ENCODE results near the gene CES4A. TPM values are rescaled to one million over a fixed set of nuclear protein-coding genes. Genes with fewer than 3 reads are reported as not detected.

CES4A gene
- total RNA-seq, 4 donors from 2014 or later: 10.9 to 15.7 (median 12.8) TPM

DNA sequence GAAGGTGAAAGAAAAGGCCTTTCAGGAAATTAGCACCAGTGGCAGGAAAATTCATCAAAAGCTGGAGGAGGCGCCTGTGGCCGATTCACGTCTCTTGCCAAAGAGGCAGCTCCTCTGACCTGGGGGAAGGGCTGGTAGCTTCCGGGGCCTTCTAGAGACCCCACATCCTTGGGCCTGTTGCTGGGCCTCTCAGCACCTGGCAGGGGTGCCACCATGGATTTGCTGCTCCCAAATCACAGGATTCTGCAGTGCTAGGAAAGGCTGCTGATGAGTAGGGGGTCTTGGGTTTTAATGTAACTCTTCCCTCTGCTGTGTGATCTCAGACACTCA lies 29.0 kb downstream of the CES4A start:
- Histone ChIP-seq H3K9me3 (no peaks in the 10 kb centered on the region), H3K4me3 (replicated peaks in 1 of 3) (no peak overlapping the region), H3K4me1 (peaks cover 9 to 17% of the 10 kb centered on the region in 2 donors), H3K27ac (no peak overlapping the region), H3K36me3 (no peaks in the 10 kb centered on the region), H3K27me3 (no peaks in the 10 kb centered on the region)
- no peak for TF ChIP-seq POLR2A (IDR thresholded peaks at IDR 0.05)
- TF ChIP-seq, protein P1, sequence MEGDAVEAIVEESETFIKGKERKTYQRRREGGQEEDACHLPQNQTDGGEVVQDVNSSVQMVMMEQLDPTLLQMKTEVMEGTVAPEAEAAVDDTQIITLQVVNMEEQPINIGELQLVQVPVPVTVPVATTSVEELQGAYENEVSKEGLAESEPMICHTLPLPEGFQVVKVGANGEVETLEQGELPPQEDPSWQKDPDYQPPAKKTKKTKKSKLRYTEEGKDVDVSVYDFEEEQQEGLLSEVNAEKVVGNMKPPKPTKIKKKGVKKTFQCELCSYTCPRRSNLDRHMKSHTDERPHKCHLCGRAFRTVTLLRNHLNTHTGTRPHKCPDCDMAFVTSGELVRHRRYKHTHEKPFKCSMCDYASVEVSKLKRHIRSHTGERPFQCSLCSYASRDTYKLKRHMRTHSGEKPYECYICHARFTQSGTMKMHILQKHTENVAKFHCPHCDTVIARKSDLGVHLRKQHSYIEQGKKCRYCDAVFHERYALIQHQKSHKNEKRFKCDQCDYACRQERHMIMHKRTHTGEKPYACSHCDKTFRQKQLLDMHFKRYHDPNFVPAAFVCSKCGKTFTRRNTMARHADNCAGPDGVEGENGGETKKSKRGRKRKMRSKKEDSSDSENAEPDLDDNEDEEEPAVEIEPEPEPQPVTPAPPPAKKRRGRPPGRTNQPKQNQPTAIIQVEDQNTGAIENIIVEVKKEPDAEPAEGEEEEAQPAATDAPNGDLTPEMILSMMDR (IDR thresholded peaks at IDR 0.05): no peak
- DNase-seq: no peak
- WGBS, 2 donors: 88 to 95% methylated on average over 4 of the region's 4 CpGs
- intact Hi-C loops (cut with DNase I): no loop called here

DNA sequence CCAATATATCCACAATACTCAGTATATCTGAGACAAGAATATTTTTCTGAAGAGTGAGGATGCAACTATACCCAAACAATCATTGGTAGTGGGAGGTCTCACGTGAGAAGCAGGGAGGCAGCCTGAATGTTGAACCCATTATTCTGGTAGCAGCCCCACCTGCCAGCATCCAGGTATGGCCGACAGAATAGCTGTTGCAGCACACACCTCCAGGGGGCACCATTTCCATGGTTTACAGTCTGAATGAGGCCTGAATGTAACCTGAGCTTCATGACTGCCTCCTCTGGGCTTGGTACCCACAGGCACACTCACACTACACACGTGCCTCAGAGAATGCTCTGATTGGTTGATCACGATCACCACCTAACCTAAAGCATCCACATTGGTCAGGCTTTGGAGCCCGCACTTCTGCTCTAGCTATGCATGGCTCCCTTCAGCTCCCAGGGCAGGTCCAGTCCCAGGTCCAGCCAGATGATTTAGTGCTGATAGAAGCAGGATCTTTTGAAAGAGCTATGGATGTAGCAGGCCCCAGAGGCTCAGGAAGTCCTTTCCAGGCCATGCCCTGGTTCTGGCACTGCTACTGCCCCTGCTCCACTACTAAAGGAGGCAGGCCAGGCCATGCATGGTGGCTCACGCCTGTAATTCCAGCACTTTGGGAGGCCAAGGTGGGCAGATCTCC lies 29.6 kb downstream of the CES4A start:
- no peak overlapping the region for H3K4me3 ChIP-seq (replicated peaks in 1 of 3)
- no peaks in the 10 kb centered on the region for H3K36me3 ChIP-seq
- H3K4me1 ChIP-seq: peaks cover 9 to 17% of the 10 kb centered on the region in 2 donors
- intact Hi-C loops (cut with DNase I): no loop called here
- no peaks in the 10 kb centered on the region for H3K9me3 ChIP-seq
- TF ChIP-seq POLR2A (IDR thresholded peaks at IDR 0.05): no peak
- TF ChIP-seq, protein P1 (IDR thresholded peaks at IDR 0.05): peak in 5 of 6 experiments; percentile 29 to 78 (median 62)
- no peak overlapping the region for H3K27ac ChIP-seq
- H3K27me3 ChIP-seq: no peaks in the 10 kb centered on the region
- peak; percentile 71 to 78 for DNase-seq
- 20 to 48% methylated on average over 1 to 5 of the region's 6 CpGs for WGBS, 2 donors

DNA sequence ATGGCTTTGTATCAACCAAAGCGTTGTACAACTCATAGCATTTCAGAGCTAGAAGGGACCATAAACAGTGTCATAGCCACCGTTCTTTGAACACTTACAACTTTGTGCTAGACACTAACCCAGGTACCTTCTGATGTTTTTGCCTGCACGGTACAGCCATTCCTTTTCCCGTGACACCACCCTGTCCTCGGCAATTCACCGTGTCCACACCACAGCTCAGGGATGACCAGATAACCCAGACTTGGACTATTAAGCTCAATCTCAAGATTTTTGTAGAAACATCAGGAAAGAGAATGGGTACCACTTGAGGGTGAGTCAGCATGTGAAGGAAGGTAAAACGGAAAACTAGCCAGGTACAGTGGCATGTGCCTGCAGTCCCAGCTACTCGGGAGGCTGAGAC lies 30.8 kb downstream of the CES4A start:
- Histone ChIP-seq H3K36me3 (no peaks in the 10 kb centered on the region), H3K4me3 (replicated peaks in 1 of 3) (no peak overlapping the region), H3K27ac (no peak overlapping the region), H3K27me3 (no peaks in the 10 kb centered on the region), H3K4me1 (peaks cover 3 to 8% of the 10 kb centered on the region in 2 donors), H3K9me3 (no peaks in the 10 kb centered on the region)
- intact Hi-C loops (cut with DNase I): no loop called here
- DNase-seq: no peak
- TF ChIP-seq, protein P1 (IDR thresholded peaks at IDR 0.05): no peak
- no peak for TF ChIP-seq POLR2A (IDR thresholded peaks at IDR 0.05)
- WGBS, 2 donors: 89% methylated on average over 8 of the region's 8 CpGs

DNA sequence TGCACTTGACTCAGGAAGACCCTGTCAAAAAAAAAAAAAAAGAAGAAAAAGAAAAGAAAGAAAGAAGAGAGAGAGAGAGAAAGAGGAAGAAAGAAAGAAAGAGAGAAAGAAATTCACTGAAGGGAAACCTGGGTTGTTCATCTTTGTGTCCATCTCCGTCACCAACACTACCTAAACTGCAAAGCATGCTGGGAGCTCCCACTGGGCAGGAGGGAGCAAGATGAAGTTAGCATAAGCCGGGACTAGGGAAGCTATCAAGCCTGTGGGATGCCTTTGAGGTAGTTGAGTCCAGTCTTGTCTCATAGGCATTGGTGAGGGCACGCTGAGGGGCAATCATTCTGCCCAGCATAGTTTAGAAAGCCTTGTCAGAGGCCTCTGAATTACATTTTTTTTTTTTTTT lies 32.9 kb downstream of the CES4A start:
- Histone ChIP-seq H3K36me3 (no peaks in the 10 kb centered on the region), H3K4me3 (replicated peaks in 1 of 3) (no peak overlapping the region), H3K4me1 (no peaks in the 10 kb centered on the region), H3K27me3 (no peaks in the 10 kb centered on the region), H3K27ac (no peak overlapping the region), H3K9me3 (no peaks in the 10 kb centered on the region)
- intact Hi-C loops (cut with DNase I): no loop called here
- TF ChIP-seq, protein P1 (IDR thresholded peaks at IDR 0.05): no peak
- TF ChIP-seq POLR2A (IDR thresholded peaks at IDR 0.05): no peak
- DNase-seq: no peak
- whole genome bisulfite sequencing, 2 donors: 85 to 90% methylated on average over 3 of the region's 3 CpGs

DNA sequence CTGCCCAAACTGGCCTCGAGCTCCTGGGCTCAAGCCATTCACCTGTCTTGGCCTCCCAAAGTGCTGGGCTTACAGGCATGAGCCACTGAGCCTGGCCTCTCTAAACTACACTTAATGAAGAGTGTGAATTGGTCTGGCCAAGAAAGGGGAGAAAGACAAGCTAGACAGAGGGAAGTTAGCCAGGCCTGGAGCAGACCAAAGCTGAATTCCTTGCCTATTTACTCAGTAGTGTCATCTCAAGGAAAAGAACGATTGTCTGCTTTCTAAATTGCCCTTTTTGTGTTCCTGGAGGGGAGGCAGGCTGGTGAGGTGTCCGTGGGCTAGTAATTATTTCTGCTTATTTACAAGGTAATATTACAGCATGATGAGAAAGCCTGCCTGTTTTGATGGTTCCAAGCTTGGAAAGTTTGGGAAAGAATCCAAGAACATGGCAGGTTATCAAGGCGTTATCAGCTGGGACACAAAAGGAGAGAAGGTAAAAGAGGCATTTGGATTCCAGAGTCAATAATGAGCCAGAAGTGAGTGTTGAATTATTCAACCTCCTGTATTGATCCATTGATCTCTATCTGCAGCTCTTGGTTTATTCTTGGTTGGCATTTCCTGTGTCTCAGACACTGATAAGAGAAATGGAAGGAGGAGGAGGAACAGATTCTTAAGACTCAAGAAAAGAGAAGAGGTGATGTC lies 34.3 kb downstream of the CES4A start:
- intact Hi-C loops (cut with DNase I): no loop called here
- Histone ChIP-seq H3K4me3 (replicated peaks in 1 of 3) (no peak overlapping the region), H3K27ac (no peak overlapping the region), H3K9me3 (no peaks in the 10 kb centered on the region), H3K27me3 (no peaks in the 10 kb centered on the region), H3K4me1 (no peaks in the 10 kb centered on the region), H3K36me3 (no peaks in the 10 kb centered on the region)
- WGBS, 2 donors: 67 to 73% methylated on average over 4 of the region's 4 CpGs
- no peak for DNase-seq
- TF ChIP-seq POLR2A (IDR thresholded peaks at IDR 0.05): no peak
- TF ChIP-seq, protein P1 (IDR thresholded peaks at IDR 0.05): no peak

All from thyroid gland (tissue), 4 donors.